Trophoblast cell (in vitro differentiated cells and primary cell): ENCODE measurements around the gene VWC2L.

Experiments used
- DNase-seq, 2 donors: peaks; one replicate each; pipeline ENCODE4 v3.0.0-alpha.2; 2016
- H2AFZ ChIP-seq: 2 replicates; pipeline ENCODE4 v1.6.1; 2013; ENCODE audit warnings: low read length, moderate library complexity, mild to moderate bottlenecking; ENCODE audit not compliant: insufficient read depth, poor library complexity
- H2AK5ac ChIP-seq: 2 replicates; pipeline ENCODE4 v1.6.1; 2013; ENCODE audit warnings: mild to moderate bottlenecking, low read length
- H2BK120ac ChIP-seq: 2 replicates; pipeline ENCODE4 v1.6.1; 2013; ENCODE audit warnings: low read length, mild to moderate bottlenecking, moderate library complexity; ENCODE audit not compliant: insufficient read depth, poor library complexity
- H2BK12ac ChIP-seq: 2 replicates; pipeline ENCODE4 v1.6.1; 2013; ENCODE audit warnings: mild to moderate bottlenecking, low read length, moderate library complexity
- H2BK5ac ChIP-seq: 2 replicates; pipeline ENCODE4 v1.6.1; 2013; ENCODE audit warnings: low read length, low read depth, moderate library complexity, mild to moderate bottlenecking; ENCODE audit not compliant: poor library complexity
- H3K14ac ChIP-seq: 2 replicates; pipeline ENCODE4 v1.6.1; 2013; ENCODE audit warnings: mild to moderate bottlenecking, low read length
- H3K18ac ChIP-seq: 2 replicates; pipeline ENCODE4 v1.6.1; 2013; ENCODE audit warnings: mild to moderate bottlenecking, low read length
- H3K23ac ChIP-seq: 2 replicates; pipeline ENCODE4 v1.6.1; 2013; ENCODE audit warnings: low read length
- H3K27ac ChIP-seq: 2 replicates; pipeline ENCODE4 v1.5.1; 2013; ENCODE audit warnings: low read depth, mild to moderate bottlenecking, inconsistent platforms, low read length, moderate library complexity
- H3K27me3 ChIP-seq: 2 replicates; pipeline ENCODE4 v1.6.1; 2013; ENCODE audit warnings: inconsistent platforms, mild to moderate bottlenecking, low read length, moderate library complexity; ENCODE audit not compliant: insufficient read depth
- H3K36me3 ChIP-seq, 2 experiments: 1 replicate in 1 of 2; 2 replicates in 1 of 2; pipeline ENCODE4 v1.6.1; 2013; ENCODE audit warnings: low read length in 2 of 2, mild to moderate bottlenecking in 2 of 2, moderate library complexity in 1 of 2; ENCODE audit not compliant: insufficient read depth in 2 of 2, control insufficient read depth in 1 of 2
- H3K4ac ChIP-seq: 2 replicates; pipeline ENCODE4 v1.6.1; 2013; ENCODE audit warnings: low read depth, mild to moderate bottlenecking, low read length, moderate library complexity
- H3K4me1 ChIP-seq, 2 experiments: 1 replicate in 1 of 2; 2 replicates in 1 of 2; pipeline ENCODE4 v1.6.1; 2013; ENCODE audit warnings: low read length in 2 of 2, mild to moderate bottlenecking in 2 of 2, moderate library complexity in 1 of 2; ENCODE audit not compliant: insufficient read depth in 2 of 2, control insufficient read depth in 1 of 2
- H3K4me2 ChIP-seq: 2 replicates; pipeline ENCODE4 v1.6.1; 2013; ENCODE audit warnings: inconsistent platforms, mild to moderate bottlenecking, low read length, moderate library complexity
- H3K4me3 ChIP-seq: 2 replicates; pipeline ENCODE4 v1.5.1; 2013; ENCODE audit warnings: mild to moderate bottlenecking, low read depth, low read length, inconsistent platforms
- H3K79me1 ChIP-seq: one replicate; pipeline ENCODE4 v1.6.1; 2013; ENCODE audit warnings: low read length
- H3K79me2 ChIP-seq: 2 replicates; pipeline ENCODE4 v1.6.1; 2013; ENCODE audit warnings: low read length, mild to moderate bottlenecking; ENCODE audit not compliant: control insufficient read depth, insufficient read depth, poor library complexity
- H3K9ac ChIP-seq: 2 replicates; pipeline ENCODE4 v1.6.1; 2013; ENCODE audit warnings: mild to moderate bottlenecking, low read length
- H3K9me3 ChIP-seq: 2 replicates; pipeline ENCODE4 v1.6.1; 2013; ENCODE audit warnings: low read depth, mild to moderate bottlenecking, control low read depth, inconsistent platforms, low read length; ENCODE audit not compliant: insufficient read depth
- H4K12ac ChIP-seq: 2 replicates; pipeline ENCODE4 v1.6.1; 2013; ENCODE audit warnings: low read depth, mild to moderate bottlenecking, low read length, moderate library complexity
- H4K8ac ChIP-seq: 2 replicates; pipeline ENCODE4 v1.6.1; 2013; ENCODE audit warnings: low read depth, mild to moderate bottlenecking, low read length, moderate library complexity
- H4K91ac ChIP-seq: one replicate; pipeline ENCODE4 v1.6.1; 2013; ENCODE audit warnings: low read depth, mild to moderate bottlenecking, low read length, moderate library complexity
- WGBS: extraction: QIAGEN DNeasy Blood & Tissue Kit; methylation state at CpG from one replicate; pipeline ENCODE4 v1.1.7; 2013; ENCODE audit warnings: missing lambda C conversion rate; ENCODE audit not compliant: insufficient read length, insufficient coverage; ENCODE audit errors: extremely low coverage; 5-methylcytosine and 5-hydroxymethylcytosine counted together

VWC2L gene

DNA sequence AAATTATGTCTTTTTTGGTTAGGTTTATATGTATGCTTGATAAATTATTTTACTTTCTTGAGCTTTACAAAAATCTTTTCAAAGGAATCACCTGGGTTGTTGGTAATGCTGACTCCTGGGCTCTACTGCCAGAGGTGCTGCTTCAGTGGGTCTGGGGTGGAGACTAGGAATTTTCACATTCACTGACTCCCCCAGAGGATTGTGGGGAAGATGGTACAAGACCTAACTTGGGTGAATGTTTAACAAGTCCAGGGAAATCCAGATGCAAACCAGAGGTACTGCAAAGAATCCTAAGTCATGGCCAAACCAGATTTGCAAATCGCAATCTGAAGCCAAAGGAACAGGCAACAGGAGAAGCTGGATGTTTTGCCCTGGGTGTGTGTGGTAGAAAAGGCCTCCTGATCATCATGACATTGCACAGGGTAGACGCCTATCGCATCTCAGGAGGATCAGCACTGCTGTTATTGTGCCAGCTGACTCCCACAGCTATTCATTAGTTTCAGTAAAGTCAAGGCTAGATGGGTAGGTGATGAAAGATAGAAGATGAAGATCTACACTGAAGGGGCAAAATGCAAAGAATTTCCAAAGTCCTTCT lies 213.4 kb downstream of the VWC2L start:
- no peaks in the 10 kb centered on the region for H3K79me2 ChIP-seq
- no CpG with 5 or more reads among the region's 3 CpGs for WGBS
- no peak overlapping the region for H3K27ac ChIP-seq
- H3K9me3 ChIP-seq, result no peaks in the 10 kb centered on the region
- H4K12ac ChIP-seq, result no peak overlapping the region
- no peak overlapping the region for H4K8ac ChIP-seq
- H3K79me1 ChIP-seq, result no peaks in the 10 kb centered on the region
- DNase-seq, result peak in 1 of 2 donors; percentile 5
- H3K4me1 ChIP-seq, result no peaks in the 10 kb centered on the region
- no peak overlapping the region for H2BK12ac ChIP-seq
- no peak overlapping the region for H2BK120ac ChIP-seq
- H2BK5ac ChIP-seq, result no peak overlapping the region
- no peak overlapping the region for H3K18ac ChIP-seq
- H3K9ac ChIP-seq, result no peak overlapping the region
- H3K14ac ChIP-seq, result no peak overlapping the region
- no peaks in the 10 kb centered on the region for H3K27me3 ChIP-seq
- H3K4me3 ChIP-seq, result no peak overlapping the region
- H3K4ac ChIP-seq, result no peak overlapping the region
- no peak overlapping the region for H4K91ac ChIP-seq
- no peak overlapping the region for H2AFZ ChIP-seq
- H3K4me2 ChIP-seq, result no peak overlapping the region
- H3K36me3 ChIP-seq, result no peaks in the 10 kb centered on the region
- H2AK5ac ChIP-seq, result no peak overlapping the region
- H3K23ac ChIP-seq, result no peak overlapping the region

DNA sequence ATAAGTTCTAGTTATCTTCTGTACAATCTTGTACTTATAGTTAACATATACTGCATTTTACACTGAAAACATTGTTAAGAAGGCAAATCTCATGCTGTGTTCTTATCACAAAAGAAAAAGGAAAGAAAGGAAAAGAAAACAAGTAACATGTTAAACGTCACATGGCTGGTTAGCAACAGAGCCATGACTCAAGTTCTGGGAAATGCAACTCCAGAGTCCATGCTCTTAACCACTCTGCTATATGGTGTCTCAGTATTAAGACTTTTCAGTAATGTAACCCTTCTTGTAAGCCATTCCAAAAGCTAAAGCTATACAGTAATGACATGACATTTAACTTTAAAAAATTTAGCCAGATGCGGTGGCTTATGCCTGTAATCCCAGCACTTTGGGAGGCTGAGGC lies 217.2 kb downstream of the VWC2L start:
- Histone ChIP-seq H3K4me2 (no peak overlapping the region), H3K36me3 (no peaks in the 10 kb centered on the region), H2BK12ac (no peak overlapping the region), H3K79me2 (no peaks in the 10 kb centered on the region), H2AFZ (no peak overlapping the region), H3K9ac (no peak overlapping the region), H2AK5ac (no peak overlapping the region), H3K18ac (no peak overlapping the region), H3K4ac (no peak overlapping the region), H4K91ac (no peak overlapping the region), H3K79me1 (no peaks in the 10 kb centered on the region), H3K14ac (no peak overlapping the region), H3K4me3 (no peak overlapping the region), H3K27ac (no peak overlapping the region), H3K9me3 (no peaks in the 10 kb centered on the region), H3K27me3 (no peaks in the 10 kb centered on the region), H2BK5ac (no peak overlapping the region), H2BK120ac (no peak overlapping the region), H4K8ac (no peak overlapping the region), H3K4me1 (no peaks in the 10 kb centered on the region), H3K23ac (no peak overlapping the region), H4K12ac (no peak overlapping the region)
- WGBS, result no CpG with 5 or more reads among the region's 2 CpGs
- DNase-seq, result peak; percentile 5 to 8
